T1000 (cell line): ENCODE results near the gene SLC7A9.
A peak's percentile ranks its signal among the peaks of the same experiment; 100 is the strongest.
"Not testable (repeated sequence)": the region's sequence is repeated elsewhere in the genome, so short reads cannot be mapped to it uniquely, and the experiment has no call there.

ENCODE experiments used
- DNase-seq: peaks from one replicate; lab custom pipeline; 2025; ENCODE audit warnings: mixed read lengths; lab: John Stamatoyannopoulos, UW

The SLC7A9 gene

GRCh38 chr19:32885255-32885654 is 15.7 kb upstream of the SLC7A9 start:
- DNase-seq, result not testable (repeated sequence)

GRCh38 chr19:32881766-32882165 is 12.2 kb upstream of the SLC7A9 start:
- no peak for DNase-seq

GRCh38 chr19:32880622-32881021 is 11.1 kb upstream of the SLC7A9 start:
- DNase-seq, result no peak

GRCh38 chr19:32879741-32880140 is 10.2 kb upstream of the SLC7A9 start:
- no peak for DNase-seq

GRCh38 chr19:32878988-32879387 is 9.4 kb upstream of the SLC7A9 start:
- DNase-seq, result no peak

- DNase-seq, result no peak
Measured at GRCh38 chr19:32877977-32878745, 8.6 kb upstream of the SLC7A9 start.

- DNase-seq, result no peak
Measured at GRCh38 chr19:32877323-32877912, 7.9 kb upstream of the SLC7A9 start.

- peak; percentile 78 for DNase-seq
Measured at GRCh38 chr19:32876919-32877285, 7.3 kb upstream of the SLC7A9 start.

GRCh38 chr19:32876236-32876918 is 6.8 kb upstream of the SLC7A9 start:
- DNase-seq, result no peak

- DNase-seq, result no peak
Measured at GRCh38 chr19:32875428-32875827, 5.9 kb upstream of the SLC7A9 start.

- no peak for DNase-seq
Measured at GRCh38 chr19:32874605-32875004, 5.0 kb upstream of the SLC7A9 start.

- no peak for DNase-seq
Measured at GRCh38 chr19:32873247-32873959, 3.8 kb upstream of the SLC7A9 start.

GRCh38 chr19:32872391-32872790 is 2.8 kb upstream of the SLC7A9 start:
- no peak for DNase-seq

GRCh38 chr19:32870981-32871451 is 1.4 kb upstream of the SLC7A9 start:
- DNase-seq, result no peak

- no peak for DNase-seq
Measured at GRCh38 chr19:32869966-32870573, 503 bp upstream of the SLC7A9 start.

- no peak for DNase-seq
Measured at GRCh38 chr19:32868206-32868950, 1.2 kb downstream of the SLC7A9 start.

- DNase-seq, result not testable (repeated sequence)
Measured at GRCh38 chr19:32867436-32867835, 2.1 kb downstream of the SLC7A9 start.

GRCh38 chr19:32866564-32867265 is 2.9 kb downstream of the SLC7A9 start:
- DNase-seq, result no peak

GRCh38 chr19:32866061-32866460 is 3.5 kb downstream of the SLC7A9 start:
- no peak for DNase-seq

GRCh38 chr19:32865326-32865725 is 4.2 kb downstream of the SLC7A9 start:
- no peak for DNase-seq
